Breast epithelium (tissue), 3 donors: Measurements from ENCODE around the gene FLG2.

Source experiments
- POLR2A ChIP-seq: fragments of 450-650 bp; IDR thresholded peaks from one replicate; pipeline ENCODE4 v1.6.1; 2016; ENCODE audit warnings: antibody characterized with exemption, mild to moderate bottlenecking, moderate library complexity
- POLR2AphosphoS5 ChIP-seq, 3 donors: sonication (generic); formaldehyde crosslinking; IDR thresholded peaks; one replicate each; pipeline ENCODE4 v1.6.1; 2017; ENCODE audit warnings: antibody characterized with exemption in 3 of 3
- TF ChIP-seq, protein P1 (sequence below), 3 donors: fragments of 450-650 bp; IDR thresholded peaks; one replicate each; pipeline ENCODE4 v1.5.1; 2016 to 2017; ENCODE audit warnings: antibody characterized with exemption in 3 of 3, mild to moderate bottlenecking in 3 of 3, moderate library complexity in 3 of 3

- TF ChIP-seq, protein P1, sequence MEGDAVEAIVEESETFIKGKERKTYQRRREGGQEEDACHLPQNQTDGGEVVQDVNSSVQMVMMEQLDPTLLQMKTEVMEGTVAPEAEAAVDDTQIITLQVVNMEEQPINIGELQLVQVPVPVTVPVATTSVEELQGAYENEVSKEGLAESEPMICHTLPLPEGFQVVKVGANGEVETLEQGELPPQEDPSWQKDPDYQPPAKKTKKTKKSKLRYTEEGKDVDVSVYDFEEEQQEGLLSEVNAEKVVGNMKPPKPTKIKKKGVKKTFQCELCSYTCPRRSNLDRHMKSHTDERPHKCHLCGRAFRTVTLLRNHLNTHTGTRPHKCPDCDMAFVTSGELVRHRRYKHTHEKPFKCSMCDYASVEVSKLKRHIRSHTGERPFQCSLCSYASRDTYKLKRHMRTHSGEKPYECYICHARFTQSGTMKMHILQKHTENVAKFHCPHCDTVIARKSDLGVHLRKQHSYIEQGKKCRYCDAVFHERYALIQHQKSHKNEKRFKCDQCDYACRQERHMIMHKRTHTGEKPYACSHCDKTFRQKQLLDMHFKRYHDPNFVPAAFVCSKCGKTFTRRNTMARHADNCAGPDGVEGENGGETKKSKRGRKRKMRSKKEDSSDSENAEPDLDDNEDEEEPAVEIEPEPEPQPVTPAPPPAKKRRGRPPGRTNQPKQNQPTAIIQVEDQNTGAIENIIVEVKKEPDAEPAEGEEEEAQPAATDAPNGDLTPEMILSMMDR (IDR thresholded peaks at IDR 0.05): no peak
- TF ChIP-seq POLR2A: no peak
- no peak for TF ChIP-seq POLR2AphosphoS5 (IDR thresholded peaks at IDR 0.05)
Measured at GRCh38 chr1:152343006-152343405, 16.8 kb downstream of the FLG2 start.
